SK-N-SH (cell line): ENCODE measurements around the gene GTF2H4. TPM values are rescaled to one million over a fixed set of nuclear protein-coding genes. Genes with fewer than 3 reads are reported as not detected.

Source experiments
- CTCF ChIA-PET: fragments of 300-600, 350-600 bp; formaldehyde crosslinking; extraction: SDS; loops from one replicate; lab custom pipeline; 2021; lab: Yijun Ruan, JAX
- POLR2A ChIA-PET: fragments of 350-600 bp; sonication (Branson Sonifier 250); formaldehyde crosslinking; extraction: SDS; loops from one replicate; lab custom pipeline; 2020; ENCODE audit warnings: antibody characterized with exemption, inconsistent platforms; lab: Yijun Ruan, JAX
- DNase-seq: peaks from one replicate; pipeline ENCODE4 v3.0.0; 2012
- H2AFZ ChIP-seq: fragments of 200-600 bp; sonication (generic); 2 replicates; pipeline ENCODE4 v1.8.1; 2016; ENCODE audit warnings: antibody characterized with exemption, mild to moderate bottlenecking, low read depth
- H3F3A ChIP-seq: fragments of 200-600 bp; sonication (generic); replicated peaks from 2 replicates; pipeline ENCODE3; 2016; ENCODE audit warnings: antibody characterized with exemption, mild to moderate bottlenecking; ENCODE audit not compliant: insufficient read depth
- H3K27ac ChIP-seq, 2 experiments: fragments of 200-500 bp in 1 of 2; fragments of 200-600 bp in 1 of 2; sonication (Bioruptor generic) in 1 of 2; sonication (generic), shearing (Covaris generic) in 1 of 2; 2 replicates each; pipeline versions ENCODE4 v1.5.1 to v1.6.1; 2014 to 2016; ENCODE audit warnings: low read depth in 2 of 2, inconsistent platforms in 1 of 2, low read length in 1 of 2, mild to moderate bottlenecking in 1 of 2, mixed read lengths in 1 of 2
- H3K27me3 ChIP-seq: fragments of 200-600 bp; sonication (generic), shearing (Covaris generic); 2 replicates; pipeline ENCODE4 v1.6.1; 2016; ENCODE audit warnings: mixed run types; ENCODE audit not compliant: insufficient read depth
- H3K36me3 ChIP-seq, 2 experiments: fragments of 200-500 bp in 1 of 2; fragments of 200-600 bp in 1 of 2; sonication (Bioruptor generic) in 1 of 2; sonication (generic) in 1 of 2; replicated peaks in 1 of 2; 2 replicates each; pipeline versions ENCODE3 to v1.5.1; 2014 to 2016; ENCODE audit warnings: low read length in 1 of 2, mild to moderate bottlenecking in 1 of 2; ENCODE audit not compliant: insufficient read depth in 2 of 2, control insufficient read depth in 1 of 2
- H3K4me1 ChIP-seq, 2 experiments: fragments of 200-500 bp in 1 of 2; fragments of 200-600 bp in 1 of 2; sonication (Bioruptor generic) in 1 of 2; sonication (generic), shearing (Covaris generic) in 1 of 2; 2 replicates each; pipeline versions ENCODE4 v1.5.1 to v1.6.1; 2014 to 2016; ENCODE audit warnings: low read depth in 1 of 2, low read length in 1 of 2, mixed run types in 1 of 2; ENCODE audit not compliant: insufficient read depth in 2 of 2, control insufficient read depth in 1 of 2
- H3K4me2 ChIP-seq: fragments of 200-600 bp; sonication (generic), shearing (Covaris generic); 2 replicates; pipeline ENCODE4 v1.6.1; 2017; ENCODE audit warnings: mixed run types
- H3K4me3 ChIP-seq, 2 experiments: fragments of 200-500 bp in 1 of 2; fragments of 200-600 bp in 1 of 2; sonication (Bioruptor generic) in 1 of 2; sonication (generic), shearing (Covaris generic) in 1 of 2; 2 replicates each; pipeline versions ENCODE4 v1.5.1 to v1.8.1; 2014 to 2016; ENCODE audit warnings: low read depth in 2 of 2, inconsistent platforms in 1 of 2, low read length in 1 of 2, mild to moderate bottlenecking in 1 of 2, mixed read lengths in 1 of 2, moderate library complexity in 1 of 2
- H3K79me2 ChIP-seq: fragments of 200-600 bp; sonication (generic); 2 replicates; pipeline ENCODE4 v1.8.1; 2017; ENCODE audit warnings: mild to moderate bottlenecking; ENCODE audit not compliant: insufficient read depth
- H3K9ac ChIP-seq: fragments of 200-600 bp; sonication (generic); 2 replicates; pipeline ENCODE4 v1.6.1; 2017; ENCODE audit warnings: mixed run types
- H3K9me2 ChIP-seq: fragments of 200-600 bp; sonication (generic); 2 replicates; pipeline ENCODE4 v1.6.1; 2017; ENCODE audit warnings: mixed run types
- H3K9me3 ChIP-seq: fragments of 200-600 bp; sonication (generic); 2 replicates; pipeline ENCODE4 v1.6.1; 2017; ENCODE audit warnings: mixed run types, mild to moderate bottlenecking, moderate library complexity
- H4K20me1 ChIP-seq: fragments of 200-600 bp; sonication (generic); 2 replicates; pipeline ENCODE4 v1.6.1; 2017; ENCODE audit warnings: mild to moderate bottlenecking, mixed run types; ENCODE audit not compliant: insufficient read depth
- EP300 ChIP-seq, 2 experiments: IDR thresholded peaks; 2 replicates each; pipeline versions ENCODE4 v1.4.0 to v1.6.1; 2012; ENCODE audit warnings: borderline replicate concordance in 1 of 2, low read depth in 1 of 2, low read length in 1 of 2
- FOSL2 ChIP-seq: IDR thresholded peaks from 2 replicates; pipeline ENCODE4 v1.4.0; 2012; ENCODE audit warnings: low read depth, mild to moderate bottlenecking, moderate library complexity, borderline replicate concordance
- FOXM1 ChIP-seq: IDR thresholded peaks from 2 replicates; pipeline ENCODE4 v1.4.0; 2012; ENCODE audit warnings: low read depth, mild to moderate bottlenecking
- NFIC ChIP-seq: IDR thresholded peaks from 2 replicates; pipeline ENCODE4 v1.4.0; 2012; ENCODE audit warnings: borderline replicate concordance
- POLR2AphosphoS5 ChIP-seq: IDR thresholded peaks from 2 replicates; pipeline ENCODE4 v1.6.1; 2012; ENCODE audit warnings: low read depth, low read length
- SIN3A ChIP-seq: IDR thresholded peaks from 2 replicates; pipeline ENCODE4 v1.6.1; 2012; ENCODE audit warnings: low read depth, mild to moderate bottlenecking, low read length, moderate library complexity, borderline replicate concordance
- TAF1 ChIP-seq: IDR thresholded peaks from 2 replicates; pipeline ENCODE4 v1.6.1; 2012; ENCODE audit warnings: low read depth, mild to moderate bottlenecking, low read length, moderate library complexity, borderline replicate concordance
- WGBS: methylation state at CpG from one replicate; pipeline ENCODE4 v1.1.6; 2017; ENCODE audit warnings: low lambda C conversion rate; 5-methylcytosine and 5-hydroxymethylcytosine counted together
- polyA plus RNA-seq, 3 experiments: library from polyadenylated mRNA; depleted of rRNA; stranded (reverse); fragments of >200 nt; gene quantifications; 2 replicates each; pipeline ENCODE4 v1.2.3, GENCODE V29; 2012
- TF ChIP-seq, protein P1 (sequence below): IDR thresholded peaks from 2 replicates; pipeline ENCODE4 v1.6.1; 2012; ENCODE audit warnings: mild to moderate bottlenecking, low read depth, low read length, moderate library complexity
- TF ChIP-seq, protein P2 (sequence below): fragments of 200-600 bp; sonication (generic); IDR thresholded peaks from 2 replicates; pipeline ENCODE4 v1.6.1; 2017; ENCODE audit warnings: antibody characterized with exemption, mild to moderate bottlenecking, moderate library complexity
- TF ChIP-seq, protein P3 (sequence below): IDR thresholded peaks from 2 replicates; pipeline ENCODE4; 2012
- TF ChIP-seq, protein P4 (sequence below): fragments of 150-350 bp; IDR thresholded peaks from 2 replicates; pipeline ENCODE4 v1.6.1; 2017; ENCODE audit warnings: antibody characterized with exemption, low read length, low read depth, borderline replicate concordance

The GTF2H4 gene
- polyA plus RNA-seq, 1 of the 3 experiments (the other 2 are of a cell fraction), result 30.7 TPM

DNA sequence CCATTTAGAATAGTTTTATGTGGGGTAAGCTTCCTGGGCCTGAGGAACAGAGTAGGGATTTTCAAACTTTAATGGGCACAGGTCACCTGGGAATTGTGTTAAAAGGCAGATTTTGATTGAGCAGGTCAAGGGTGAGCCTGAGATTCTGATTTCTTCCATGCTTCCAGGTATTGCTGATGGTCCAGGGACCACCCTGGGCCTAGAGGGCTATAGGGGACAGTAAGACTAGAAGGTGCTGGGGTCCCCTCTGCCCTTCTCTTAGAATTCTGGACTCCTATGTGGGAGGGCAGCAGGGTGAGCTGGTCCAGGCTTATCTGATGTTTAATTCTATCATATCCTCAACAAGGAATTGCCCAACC is 21.1 kb upstream of the GTF2H4 start (continued):
- TF ChIP-seq, protein P1, sequence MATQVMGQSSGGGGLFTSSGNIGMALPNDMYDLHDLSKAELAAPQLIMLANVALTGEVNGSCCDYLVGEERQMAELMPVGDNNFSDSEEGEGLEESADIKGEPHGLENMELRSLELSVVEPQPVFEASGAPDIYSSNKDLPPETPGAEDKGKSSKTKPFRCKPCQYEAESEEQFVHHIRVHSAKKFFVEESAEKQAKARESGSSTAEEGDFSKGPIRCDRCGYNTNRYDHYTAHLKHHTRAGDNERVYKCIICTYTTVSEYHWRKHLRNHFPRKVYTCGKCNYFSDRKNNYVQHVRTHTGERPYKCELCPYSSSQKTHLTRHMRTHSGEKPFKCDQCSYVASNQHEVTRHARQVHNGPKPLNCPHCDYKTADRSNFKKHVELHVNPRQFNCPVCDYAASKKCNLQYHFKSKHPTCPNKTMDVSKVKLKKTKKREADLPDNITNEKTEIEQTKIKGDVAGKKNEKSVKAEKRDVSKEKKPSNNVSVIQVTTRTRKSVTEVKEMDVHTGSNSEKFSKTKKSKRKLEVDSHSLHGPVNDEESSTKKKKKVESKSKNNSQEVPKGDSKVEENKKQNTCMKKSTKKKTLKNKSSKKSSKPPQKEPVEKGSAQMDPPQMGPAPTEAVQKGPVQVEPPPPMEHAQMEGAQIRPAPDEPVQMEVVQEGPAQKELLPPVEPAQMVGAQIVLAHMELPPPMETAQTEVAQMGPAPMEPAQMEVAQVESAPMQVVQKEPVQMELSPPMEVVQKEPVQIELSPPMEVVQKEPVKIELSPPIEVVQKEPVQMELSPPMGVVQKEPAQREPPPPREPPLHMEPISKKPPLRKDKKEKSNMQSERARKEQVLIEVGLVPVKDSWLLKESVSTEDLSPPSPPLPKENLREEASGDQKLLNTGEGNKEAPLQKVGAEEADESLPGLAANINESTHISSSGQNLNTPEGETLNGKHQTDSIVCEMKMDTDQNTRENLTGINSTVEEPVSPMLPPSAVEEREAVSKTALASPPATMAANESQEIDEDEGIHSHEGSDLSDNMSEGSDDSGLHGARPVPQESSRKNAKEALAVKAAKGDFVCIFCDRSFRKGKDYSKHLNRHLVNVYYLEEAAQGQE, result no peak
- TF ChIP-seq SIN3A (no peak), NFIC (no peak), TAF1 (no peak), EP300 (IDR thresholded peaks at IDR 0.05; ENCODE audit: borderline replicate concordance in 1 of 2, low read depth in 1 of 2, low read length in 1 of 2) (no peak), POLR2AphosphoS5 (no peak), FOXM1 (no peak)
- TF ChIP-seq, protein P2, sequence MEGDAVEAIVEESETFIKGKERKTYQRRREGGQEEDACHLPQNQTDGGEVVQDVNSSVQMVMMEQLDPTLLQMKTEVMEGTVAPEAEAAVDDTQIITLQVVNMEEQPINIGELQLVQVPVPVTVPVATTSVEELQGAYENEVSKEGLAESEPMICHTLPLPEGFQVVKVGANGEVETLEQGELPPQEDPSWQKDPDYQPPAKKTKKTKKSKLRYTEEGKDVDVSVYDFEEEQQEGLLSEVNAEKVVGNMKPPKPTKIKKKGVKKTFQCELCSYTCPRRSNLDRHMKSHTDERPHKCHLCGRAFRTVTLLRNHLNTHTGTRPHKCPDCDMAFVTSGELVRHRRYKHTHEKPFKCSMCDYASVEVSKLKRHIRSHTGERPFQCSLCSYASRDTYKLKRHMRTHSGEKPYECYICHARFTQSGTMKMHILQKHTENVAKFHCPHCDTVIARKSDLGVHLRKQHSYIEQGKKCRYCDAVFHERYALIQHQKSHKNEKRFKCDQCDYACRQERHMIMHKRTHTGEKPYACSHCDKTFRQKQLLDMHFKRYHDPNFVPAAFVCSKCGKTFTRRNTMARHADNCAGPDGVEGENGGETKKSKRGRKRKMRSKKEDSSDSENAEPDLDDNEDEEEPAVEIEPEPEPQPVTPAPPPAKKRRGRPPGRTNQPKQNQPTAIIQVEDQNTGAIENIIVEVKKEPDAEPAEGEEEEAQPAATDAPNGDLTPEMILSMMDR, result no peak
- TF ChIP-seq, all 33 proteins: peak for 0

DNA sequence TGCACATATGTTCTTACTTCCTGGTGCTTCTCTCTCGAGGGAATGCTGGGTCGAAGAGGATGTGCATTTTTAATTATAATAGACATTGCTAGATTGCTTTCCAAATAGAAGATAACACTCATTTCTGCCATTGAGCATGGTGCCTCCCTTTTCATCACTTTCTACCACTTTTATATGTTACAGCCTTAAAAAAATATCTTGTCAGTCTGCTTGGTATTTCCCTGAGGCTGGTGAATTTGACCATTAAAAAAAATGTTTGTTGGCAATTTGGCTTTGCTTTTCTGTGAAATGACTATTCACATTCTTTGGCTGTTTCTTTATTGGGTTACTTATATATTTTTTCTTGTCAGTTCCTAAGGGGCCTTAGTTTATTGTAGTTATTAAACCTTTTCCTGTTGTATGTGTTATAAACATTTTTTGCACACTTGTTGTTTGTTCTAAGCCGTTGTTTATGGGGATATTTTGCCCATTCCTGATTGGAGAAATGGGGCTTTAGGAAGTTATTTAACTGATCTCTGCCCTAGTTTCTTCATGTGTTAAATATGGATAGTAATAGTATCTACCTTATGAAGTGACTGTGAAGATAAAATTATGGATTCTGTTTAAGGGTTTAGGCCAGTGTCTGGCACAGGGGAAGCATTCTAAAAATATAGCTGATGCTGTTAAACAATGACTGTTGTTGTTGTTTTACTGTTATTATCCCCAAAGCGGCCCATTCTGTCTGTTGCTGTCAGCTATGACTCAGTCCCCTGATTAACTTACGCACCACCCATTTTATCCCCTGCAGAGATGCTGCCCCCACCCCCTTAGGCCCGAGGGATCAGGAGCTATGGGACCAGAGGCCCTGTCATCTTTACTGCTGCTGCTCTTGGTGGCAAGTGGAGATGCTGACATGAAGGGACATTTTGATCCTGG is 19.8 kb upstream of the GTF2H4 start:
- peak; percentile 33 for DNase-seq
- Histone ChIP-seq H3K9ac (peak overlapping the region; percentile 24; the same call in 1 of the 2 replicates), H3K27ac (peak overlapping the region; percentile 34 to 83; a peak in 3 of 4 replicates), H3K9me2 (no peaks in the 10 kb centered on the region), H3K4me2 (peak overlapping the region; percentile 99), H3K9me3 (no peaks in the 10 kb centered on the region), H3K36me3 (peaks cover 7 to 28% of the 10 kb centered on the region in 2 experiments), H2AFZ (no peak overlapping the region), H3F3A (peaks cover 16% of the 10 kb centered on the region), H3K4me3 (peak overlapping the region in 1 of 2 experiments; percentile 10; a peak in 1 of 4 replicates), H3K79me2 (peaks cover 62% of the 10 kb centered on the region), H4K20me1 (no peaks in the 10 kb centered on the region), H3K27me3 (no peaks in the 10 kb centered on the region), H3K4me1 (peaks cover 20 to 33% of the 10 kb centered on the region in 2 experiments; a peak in 3 of 4 replicates)
- ChIA-PET CTCF (interaction anchor here (1.2 to 2.3 kb wide), 4 partner anchors 10 to 199 kb away, joined by 3 to 14 read pairs (median 6); no protein-coding TSS in a partner anchor), POLR2A (no interaction called here)
- TF ChIP-seq FOSL2, result peak; percentile 57; the same call in 1 of the 2 replicates
- TF ChIP-seq, protein P3, sequence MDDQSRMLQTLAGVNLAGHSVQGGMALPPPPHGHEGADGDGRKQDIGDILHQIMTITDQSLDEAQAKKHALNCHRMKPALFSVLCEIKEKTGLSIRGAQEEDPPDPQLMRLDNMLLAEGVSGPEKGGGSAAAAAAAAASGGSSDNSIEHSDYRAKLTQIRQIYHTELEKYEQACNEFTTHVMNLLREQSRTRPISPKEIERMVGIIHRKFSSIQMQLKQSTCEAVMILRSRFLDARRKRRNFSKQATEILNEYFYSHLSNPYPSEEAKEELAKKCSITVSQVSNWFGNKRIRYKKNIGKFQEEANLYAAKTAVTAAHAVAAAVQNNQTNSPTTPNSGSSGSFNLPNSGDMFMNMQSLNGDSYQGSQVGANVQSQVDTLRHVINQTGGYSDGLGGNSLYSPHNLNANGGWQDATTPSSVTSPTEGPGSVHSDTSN, result peak; percentile 39; the same call in 1 of the 2 replicates
- TF ChIP-seq, protein P4, sequence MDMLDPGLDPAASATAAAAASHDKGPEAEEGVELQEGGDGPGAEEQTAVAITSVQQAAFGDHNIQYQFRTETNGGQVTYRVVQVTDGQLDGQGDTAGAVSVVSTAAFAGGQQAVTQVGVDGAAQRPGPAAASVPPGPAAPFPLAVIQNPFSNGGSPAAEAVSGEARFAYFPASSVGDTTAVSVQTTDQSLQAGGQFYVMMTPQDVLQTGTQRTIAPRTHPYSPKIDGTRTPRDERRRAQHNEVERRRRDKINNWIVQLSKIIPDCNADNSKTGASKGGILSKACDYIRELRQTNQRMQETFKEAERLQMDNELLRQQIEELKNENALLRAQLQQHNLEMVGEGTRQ, result no peak
- WGBS, result 32% methylated on average over 5 of the region's 6 CpGs
